MM.1S (cell line): ENCODE data around the gene ZNF827.

ENCODE experiments used
- EZH2 ChIP-seq: fragments of 300-600 bp; sonication (generic); optimal IDR thresholded peaks from 2 replicates; pipeline ENCODE3; 2017; ENCODE audit warnings: low read depth, mild to moderate bottlenecking, antibody characterized with exemption, low read length, mixed read lengths
- EZH2phosphoT487 ChIP-seq: fragments of 300-600 bp; sonication (generic); IDR thresholded peaks from 2 replicates; pipeline ENCODE4 v1.6.1; 2018; ENCODE audit warnings: antibody characterized with exemption, low read length
- TF ChIP-seq, protein P1 (sequence below): fragments of 300-600 bp; sonication (generic); IDR thresholded peaks from 2 replicates; pipeline ENCODE4 v1.5.1; 2016; ENCODE audit warnings: antibody characterized with exemption, low read length, mixed read lengths

DNA sequence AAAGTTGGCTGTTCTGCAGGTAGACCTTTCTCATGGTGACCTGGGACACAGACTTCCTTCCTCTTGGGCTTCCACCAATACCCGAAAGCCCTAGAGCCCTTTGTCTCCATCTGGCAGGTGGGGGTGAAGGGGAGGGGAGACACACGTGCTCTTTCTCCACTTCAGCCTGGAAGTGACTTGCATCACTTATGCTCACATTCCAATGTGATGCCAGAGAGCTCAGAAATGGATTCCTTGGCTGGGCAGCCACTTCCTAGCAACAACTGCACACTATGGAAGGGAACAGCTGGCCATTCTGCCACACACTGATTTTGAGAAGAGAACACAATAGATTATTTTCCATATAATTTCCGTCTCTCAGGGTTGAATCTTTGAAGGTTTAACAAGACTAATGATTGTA is 222.4 kb downstream of the ZNF827 start:
- TF ChIP-seq EZH2: no peak
- TF ChIP-seq, protein P1, sequence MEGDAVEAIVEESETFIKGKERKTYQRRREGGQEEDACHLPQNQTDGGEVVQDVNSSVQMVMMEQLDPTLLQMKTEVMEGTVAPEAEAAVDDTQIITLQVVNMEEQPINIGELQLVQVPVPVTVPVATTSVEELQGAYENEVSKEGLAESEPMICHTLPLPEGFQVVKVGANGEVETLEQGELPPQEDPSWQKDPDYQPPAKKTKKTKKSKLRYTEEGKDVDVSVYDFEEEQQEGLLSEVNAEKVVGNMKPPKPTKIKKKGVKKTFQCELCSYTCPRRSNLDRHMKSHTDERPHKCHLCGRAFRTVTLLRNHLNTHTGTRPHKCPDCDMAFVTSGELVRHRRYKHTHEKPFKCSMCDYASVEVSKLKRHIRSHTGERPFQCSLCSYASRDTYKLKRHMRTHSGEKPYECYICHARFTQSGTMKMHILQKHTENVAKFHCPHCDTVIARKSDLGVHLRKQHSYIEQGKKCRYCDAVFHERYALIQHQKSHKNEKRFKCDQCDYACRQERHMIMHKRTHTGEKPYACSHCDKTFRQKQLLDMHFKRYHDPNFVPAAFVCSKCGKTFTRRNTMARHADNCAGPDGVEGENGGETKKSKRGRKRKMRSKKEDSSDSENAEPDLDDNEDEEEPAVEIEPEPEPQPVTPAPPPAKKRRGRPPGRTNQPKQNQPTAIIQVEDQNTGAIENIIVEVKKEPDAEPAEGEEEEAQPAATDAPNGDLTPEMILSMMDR: no peak
- no peak for TF ChIP-seq EZH2phosphoT487
